B cell (primary cell): ENCODE measurements around the gene SCGB2A2. TPM values are rescaled to one million over a fixed set of nuclear protein-coding genes. Genes with fewer than 3 reads are reported as not detected.

ENCODE experiments used
- ATAC-seq: fragments of 200-7000 bp; cut with Tn5 transposase; one replicate; pipeline ENCODE4 v1.10.0; 2021; ENCODE audit warnings: low read depth, mild to moderate bottlenecking, moderate number of reproducible peaks, moderate library complexity
- CTCF ChIA-PET: fragments of 350-600 bp; sonication (Branson Sonifier 250); formaldehyde crosslinking; loops from one replicate; lab custom pipeline; 2021; ENCODE audit warnings: antibody characterized with exemption, inconsistent platforms; lab: Charles Lee
- POLR2A ChIA-PET: fragments of 350-600 bp; sonication (Branson Sonifier 250); formaldehyde crosslinking; loops from one replicate; lab custom pipeline; 2021; ENCODE audit warnings: antibody characterized with exemption; lab: Charles Lee
- DNase-seq: peaks from one replicate; pipeline ENCODE4 v3.0.0; 2013
- H2AFZ ChIP-seq: 2 replicates; pipeline ENCODE4 v1.6.1; 2012; ENCODE audit warnings: mild to moderate bottlenecking, low read depth, low read length; ENCODE audit not compliant: insufficient read depth, poor library complexity, severe bottlenecking
- H3K27ac ChIP-seq, 2 donors: 1 replicate in 1 of 2; 2 replicates in 1 of 2; pipeline ENCODE4 v1.5.1; 2012 to 2013; ENCODE audit warnings: low read length in 2 of 2, mild to moderate bottlenecking in 2 of 2, moderate library complexity in 1 of 2
- H3K27me3 ChIP-seq, 4 experiments: fragments of 200-600 bp in 1 of 4; sonication (generic) in 1 of 4; replicated peaks in 1 of 4; 1 replicate in 2 of 4; 2 replicates in 2 of 4; pipeline versions ENCODE4 v1.6.1 to v1.7.0; 2013 to 2016; ENCODE audit warnings: low read length in 3 of 4, mild to moderate bottlenecking in 2 of 4, mixed read lengths in 1 of 4, moderate library complexity in 1 of 4; ENCODE audit not compliant: insufficient read depth in 4 of 4, control insufficient read depth in 3 of 4; ENCODE audit errors: control extremely low read depth in 1 of 4
- H3K36me3 ChIP-seq, 2 experiments: replicated peaks in 1 of 2; 1 replicate in 1 of 2; 2 replicates in 1 of 2; pipeline versions ENCODE4 v1.6.1 to v1.7.1; 2013; ENCODE audit warnings: low read length in 1 of 2; ENCODE audit not compliant: insufficient read depth in 2 of 2, control insufficient read depth in 1 of 2; ENCODE audit errors: control extremely low read depth in 1 of 2, extremely low read depth in 1 of 2
- H3K4me1 ChIP-seq, 2 donors: fragments of 200-600 bp in 1 of 2; sonication (generic) in 1 of 2; 1 replicate in 1 of 2; 2 replicates in 1 of 2; pipeline versions ENCODE4 v1.5.1 to v1.6.1; 2013 to 2017; ENCODE audit warnings: low read length in 2 of 2; ENCODE audit not compliant: control insufficient read depth in 2 of 2, insufficient read depth in 2 of 2
- H3K4me2 ChIP-seq: replicated peaks from 2 replicates; pipeline ENCODE3; 2012; ENCODE audit warnings: mild to moderate bottlenecking, low read depth, low read length; ENCODE audit not compliant: poor library complexity, severe bottlenecking
- H3K4me3 ChIP-seq, 5 experiments: fragments of 200-600 bp in 1 of 5; sonication (generic) in 1 of 5; 1 replicate in 3 of 5; 2 replicates in 2 of 5; pipeline versions ENCODE4 v1.5.1 to v1.7.0; 2011 to 2016; ENCODE audit warnings: low read length in 4 of 5, mild to moderate bottlenecking in 4 of 5, low read depth in 2 of 5, control low read depth in 1 of 5, moderate library complexity in 1 of 5; ENCODE audit not compliant: insufficient read depth in 1 of 5; ENCODE audit errors: control extremely low read depth in 1 of 5, extremely low read depth in 1 of 5
- H3K79me2 ChIP-seq: fragments of 200-600 bp; sonication (generic); one replicate; pipeline ENCODE4 v1.6.0; 2016; ENCODE audit warnings: low read length; ENCODE audit not compliant: control insufficient read depth, insufficient read depth
- H3K9ac ChIP-seq: fragments of 200-600 bp; sonication (generic); 2 replicates; pipeline ENCODE4 v1.6.1; 2017; ENCODE audit warnings: mild to moderate bottlenecking, low read length, moderate library complexity
- H3K9me3 ChIP-seq, 3 donors: one replicate each; pipeline versions ENCODE4 v1.6.1 to v1.7.1; 2013; ENCODE audit warnings: low read length in 2 of 3; ENCODE audit not compliant: control insufficient read depth in 2 of 3, insufficient read depth in 1 of 3; ENCODE audit errors: control extremely low read depth in 1 of 3
- H4K20me1 ChIP-seq: 2 replicates; pipeline ENCODE4 v1.6.0; 2012; ENCODE audit warnings: mild to moderate bottlenecking, low read length; ENCODE audit not compliant: insufficient read depth, control insufficient read depth, poor library complexity, severe bottlenecking
- H3K27ac Mint-ChIP-seq: one replicate; pipeline ENCODE4 v1.8.0; 2021; ENCODE audit warnings: mixed read lengths
- H3K27me3 Mint-ChIP-seq: one replicate; pipeline ENCODE4 v1.8.0; 2021; ENCODE audit warnings: mixed read lengths
- H3K4me1 Mint-ChIP-seq: one replicate; pipeline ENCODE4 v1.8.0; 2021; ENCODE audit warnings: mixed read lengths
- H3K4me3 Mint-ChIP-seq: one replicate; pipeline ENCODE4 v1.8.0; 2021; ENCODE audit warnings: mixed read lengths
- H3K9me3 Mint-ChIP-seq: one replicate; pipeline ENCODE4 v1.8.0; 2022; ENCODE audit warnings: mixed read lengths; ENCODE audit not compliant: insufficient read depth
- CTCF ChIP-seq: fragments of 200-600 bp; IDR thresholded peaks from one replicate; pipeline ENCODE4 v1.8.0; 2022; ENCODE audit warnings: antibody characterized with exemption, mild to moderate bottlenecking
- EZH2 ChIP-seq: IDR thresholded peaks from 2 replicates; pipeline ENCODE4 v1.6.1; 2012; ENCODE audit warnings: borderline replicate concordance, low read depth, mild to moderate bottlenecking, moderate library complexity, low read length; ENCODE audit not compliant: insufficient read depth, poor library complexity, severe bottlenecking
- WGBS: methylation state at CpG from one replicate; pipeline ENCODE4 v1.1.5; 2013; ENCODE audit warnings: missing lambda C conversion rate; ENCODE audit not compliant: insufficient coverage; 5-methylcytosine and 5-hydroxymethylcytosine counted together
- intact Hi-C: fragments of 100-400 bp; cut with micrococcal nuclease; formaldehyde crosslinking; loops from one replicate; pipeline ENCODE4 v1.10.0; 2022
- polyA plus RNA-seq: library from polyadenylated mRNA; depleted of rRNA; stranded (reverse); fragments of >200 nt; gene quantifications from 2 replicates; pipeline ENCODE4 v1.2.3, GENCODE V29; 2012
- total RNA-seq, 2 donors: library from RNA; stranded (reverse); fragments of 120-200 nt in 1 of 2; gene quantifications; 1 replicate in 1 of 2; 2 replicates in 1 of 2; pipeline versions ENCODE4 v1.2.3 to v1.2.4, GENCODE V29; 2013 to 2022

SCGB2A2 gene
- total and polyA plus RNA-seq, 2 donors (not counting 1 experiment from before 2014, with no cell fraction given): not detected

- Histone ChIP-seq H3K27me3 (peaks cover 0 to 18% (median 1%) of the 10 kb centered on the region in 4 experiments), H3K79me2 (no peaks in the 10 kb centered on the region), H3K4me1 (no peaks in the 10 kb centered on the region), H3K4me2 (no peak within 1 kb of the TSS), H3K9ac (no peak within 1 kb of the TSS), H3K9me3 (no peaks in the 10 kb centered on the region), H3K27ac (no peak within 1 kb of the TSS), H4K20me1 (no peaks in the 10 kb centered on the region), H2AFZ (no peak within 1 kb of the TSS), H3K4me3 (no peak within 1 kb of the TSS), H3K36me3 (no peaks in the 10 kb centered on the region)
- no peak for ATAC-seq
- TF ChIP-seq CTCF (no peak), EZH2 (no peak)
- POLR2A ChIA-PET: no interaction called here
- H3K4me3 Mint-ChIP-seq: no peak within 1 kb of the TSS
- H3K27ac Mint-ChIP-seq: no peak within 1 kb of the TSS
- H3K4me1 Mint-ChIP-seq: no peaks in the 10 kb centered on the region
- H3K9me3 Mint-ChIP-seq: no peaks in the 10 kb centered on the region
- WGBS: 43% methylated on average over 3 of the region's 3 CpGs
- intact Hi-C loops: no loop called here
- no peak for DNase-seq
- CTCF ChIA-PET: no interaction called here
- H3K27me3 Mint-ChIP-seq: peaks cover 47% of the 10 kb centered on the region
These were observed 27.9 kb upstream of the SCGB2A2 start, which contains the start of gene SCGB1D2 for GRCh38 chr11:62242021-62242420. SCGB1D2 (plus strand) TSS chr11:62242239; CDS start chr11:62242308, 69 bp downstream.

- no peak overlapping the region for H3K4me3 Mint-ChIP-seq
- DNase-seq (no peak), ATAC-seq (no peak)
- H3K36me3 ChIP-seq: no peaks in the 10 kb centered on the region
- H3K9me3 ChIP-seq: peaks cover 1 to 3% (median 1%) of the 10 kb centered on the region in 3 donors
- H2AFZ ChIP-seq: no peak overlapping the region
- H4K20me1 ChIP-seq: no peaks in the 10 kb centered on the region
- H3K4me1 Mint-ChIP-seq: no peaks in the 10 kb centered on the region
- no peak overlapping the region for H3K27ac ChIP-seq
- peaks cover 8% of the 10 kb centered on the region for H3K9me3 Mint-ChIP-seq
- H3K9ac ChIP-seq: no peak overlapping the region
- POLR2A ChIA-PET: no interaction called here
- H3K4me3 ChIP-seq: no peak overlapping the region
- H3K79me2 ChIP-seq: no peaks in the 10 kb centered on the region
- no peak overlapping the region for H3K27ac Mint-ChIP-seq
- peaks cover 0 to 9% (median 1%) of the 10 kb centered on the region in 4 experiments for H3K27me3 ChIP-seq
- WGBS: 30% methylated on average over 4 of the region's 6 CpGs
- CTCF ChIA-PET: no interaction called here
- peaks cover 44% of the 10 kb centered on the region for H3K27me3 Mint-ChIP-seq
- intact Hi-C loops: no loop called here
- H3K4me1 ChIP-seq: no peaks in the 10 kb centered on the region
- TF ChIP-seq CTCF (no peak), EZH2 (no peak)
- H3K4me2 ChIP-seq: no peak overlapping the region
These were observed 24.6 kb upstream of the SCGB2A2 start for GRCh38 chr11:62245271-62245753.
